ENCODE data around the gene BPI. TPM values are rescaled to one million over a fixed set of nuclear protein-coding genes. Genes with fewer than 3 reads are reported as not detected.
A peak's percentile ranks its signal among the peaks of the same experiment; 100 is the strongest.
"Not testable (repeated sequence)": the region's sequence is repeated elsewhere in the genome, so short reads cannot be mapped to it uniquely, and the experiment has no call there.

The BPI gene
- 10 to 100 TPM in 1 of 2 donors, 1 to 10 TPM in 1; 9.3 to 17.5 TPM for total RNA-seq
- 29.0 TPM for polyA plus RNA-seq (ENCODE audit: insufficient read depth, low read depth, low replicate concordance)
- long read RNA-seq, donor 1 = 0 reads
- long read RNA-seq, donor 2 = 0 reads

- no peaks in the 10 kb centered on the region for H3K9me3 ChIP-seq
- no peak for TF ChIP-seq CTCF (IDR thresholded peaks at IDR 0.05)
- TF ChIP-seq POLR2A (IDR thresholded peaks at IDR 0.05) = no peak
- intact Hi-C loops (cut with DNase I; ENCODE audit: low total_unique reads) = loop anchor here (10.0 kb wide), 1 partner anchor 59 kb away; no protein-coding TSS in a partner anchor
- WGBS, 2 donors = 69 to 73% methylated on average over 20 to 21 of the region's 21 CpGs
- peaks cover 10% of the 10 kb centered on the region for H3K4me1 ChIP-seq
- no peaks in the 10 kb centered on the region for H3K36me3 ChIP-seq (ENCODE audit: low read depth, missing control alignments)
- H3K4me3 ChIP-seq = no peak within 1 kb of the TSS
- H3K27me3 ChIP-seq = no peaks in the 10 kb centered on the region
- H3K27ac ChIP-seq = no peak within 1 kb of the TSS
- DNase-seq = no peak
These were observed at the start of gene BPI for GRCh38 chr20:38303908-38304379. Gene BPI, plus strand, starts transcription at chr20:38304156. Its CDS starts 68 bp downstream, at chr20:38304224.

GRCh38 chr20:38254621-38255020 lies 49.3 kb upstream of the BPI start:
- H3K4me3 ChIP-seq; intact Hi-C loops (cut with DNase I; ENCODE audit: low total_unique reads); H3K9me3 ChIP-seq; H3K36me3 ChIP-seq (ENCODE audit: low read depth, missing control alignments); DNase-seq; H3K27me3 ChIP-seq: not testable (repeated sequence)
- WGBS, 2 donors = 70 to 83% methylated on average over 4 of the region's 4 CpGs
- Histone ChIP-seq H3K4me1 (peaks cover 31% of the 10 kb centered on the region), H3K27ac (peak overlapping the region; percentile 44 to 77)

GRCh38 chr20:38255393-38255792 lies 48.6 kb upstream of the BPI start:
- 45 to 49% methylated on average over 5 of the region's 5 CpGs for WGBS, 2 donors
- no peaks in the 10 kb centered on the region for H3K36me3 ChIP-seq (ENCODE audit: low read depth, missing control alignments)
- H3K4me1 ChIP-seq = peaks cover 31% of the 10 kb centered on the region
- H3K4me3 ChIP-seq = no peak overlapping the region
- no peaks in the 10 kb centered on the region for H3K27me3 ChIP-seq
- TF ChIP-seq POLR2A (IDR thresholded peaks at IDR 0.05) (no peak), CTCF (IDR thresholded peaks at IDR 0.05) (no peak)
- DNase-seq = peak; percentile 59
- peak overlapping the region; percentile 64 to 77 for H3K27ac ChIP-seq
- intact Hi-C loops (cut with DNase I; ENCODE audit: low total_unique reads) = no loop called here
- no peaks in the 10 kb centered on the region for H3K9me3 ChIP-seq

- no peak for DNase-seq
- TF ChIP-seq POLR2A (IDR thresholded peaks at IDR 0.05) (no peak), CTCF (IDR thresholded peaks at IDR 0.05) (no peak)
- Histone ChIP-seq H3K36me3 (ENCODE audit: low read depth, missing control alignments) (no peaks in the 10 kb centered on the region), H3K9me3 (no peaks in the 10 kb centered on the region), H3K4me3 (no peak overlapping the region), H3K27me3 (no peaks in the 10 kb centered on the region), H3K4me1 (peaks cover 31% of the 10 kb centered on the region), H3K27ac (peak overlapping the region; percentile 64 to 77)
- WGBS, 2 donors = 66 to 75% methylated on average over 4 of the region's 4 CpGs
- intact Hi-C loops (cut with DNase I; ENCODE audit: low total_unique reads) = no loop called here
These were observed 47.9 kb upstream of the BPI start for GRCh38 chr20:38256021-38256420.

- TF ChIP-seq POLR2A (IDR thresholded peaks at IDR 0.05) (no peak), CTCF (IDR thresholded peaks at IDR 0.05) (no peak)
- peaks cover 31% of the 10 kb centered on the region for H3K4me1 ChIP-seq
- intact Hi-C loops (cut with DNase I; ENCODE audit: low total_unique reads) = no loop called here
- 74 to 89% methylated on average over 2 of the region's 2 CpGs for WGBS, 2 donors
- no peaks in the 10 kb centered on the region for H3K9me3 ChIP-seq
- peak overlapping the region in 1 of 2 donors; percentile 61 for H3K27ac ChIP-seq
- H3K36me3 ChIP-seq (ENCODE audit: low read depth, missing control alignments) = no peaks in the 10 kb centered on the region
- no peak overlapping the region for H3K4me3 ChIP-seq
- H3K27me3 ChIP-seq = no peaks in the 10 kb centered on the region
- DNase-seq = no peak
These were observed 47.0 kb upstream of the BPI start for GRCh38 chr20:38256966-38257365.
